22Rv1 (cell line): ENCODE data around the gene MOCS3.

Experiments used
- H3K27ac ChIP-seq: fragments of 450-650 bp; 2 replicates; pipeline ENCODE4 v1.5.1; 2017
- ZFX ChIP-seq: fragments of 450-650 bp; IDR thresholded peaks from 2 replicates; pipeline ENCODE4 v1.6.1; 2017; ENCODE audit warnings: antibody characterized with exemption, borderline replicate concordance
- TF ChIP-seq, protein P1 (sequence below): fragments of 450-650 bp; IDR thresholded peaks from 2 replicates; pipeline ENCODE4 v1.5.1; 2017; ENCODE audit warnings: mild to moderate bottlenecking

MOCS3 gene, protein sequence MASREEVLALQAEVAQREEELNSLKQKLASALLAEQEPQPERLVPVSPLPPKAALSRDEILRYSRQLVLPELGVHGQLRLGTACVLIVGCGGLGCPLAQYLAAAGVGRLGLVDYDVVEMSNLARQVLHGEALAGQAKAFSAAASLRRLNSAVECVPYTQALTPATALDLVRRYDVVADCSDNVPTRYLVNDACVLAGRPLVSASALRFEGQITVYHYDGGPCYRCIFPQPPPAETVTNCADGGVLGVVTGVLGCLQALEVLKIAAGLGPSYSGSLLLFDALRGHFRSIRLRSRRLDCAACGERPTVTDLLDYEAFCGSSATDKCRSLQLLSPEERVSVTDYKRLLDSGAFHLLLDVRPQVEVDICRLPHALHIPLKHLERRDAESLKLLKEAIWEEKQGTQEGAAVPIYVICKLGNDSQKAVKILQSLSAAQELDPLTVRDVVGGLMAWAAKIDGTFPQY

DNA sequence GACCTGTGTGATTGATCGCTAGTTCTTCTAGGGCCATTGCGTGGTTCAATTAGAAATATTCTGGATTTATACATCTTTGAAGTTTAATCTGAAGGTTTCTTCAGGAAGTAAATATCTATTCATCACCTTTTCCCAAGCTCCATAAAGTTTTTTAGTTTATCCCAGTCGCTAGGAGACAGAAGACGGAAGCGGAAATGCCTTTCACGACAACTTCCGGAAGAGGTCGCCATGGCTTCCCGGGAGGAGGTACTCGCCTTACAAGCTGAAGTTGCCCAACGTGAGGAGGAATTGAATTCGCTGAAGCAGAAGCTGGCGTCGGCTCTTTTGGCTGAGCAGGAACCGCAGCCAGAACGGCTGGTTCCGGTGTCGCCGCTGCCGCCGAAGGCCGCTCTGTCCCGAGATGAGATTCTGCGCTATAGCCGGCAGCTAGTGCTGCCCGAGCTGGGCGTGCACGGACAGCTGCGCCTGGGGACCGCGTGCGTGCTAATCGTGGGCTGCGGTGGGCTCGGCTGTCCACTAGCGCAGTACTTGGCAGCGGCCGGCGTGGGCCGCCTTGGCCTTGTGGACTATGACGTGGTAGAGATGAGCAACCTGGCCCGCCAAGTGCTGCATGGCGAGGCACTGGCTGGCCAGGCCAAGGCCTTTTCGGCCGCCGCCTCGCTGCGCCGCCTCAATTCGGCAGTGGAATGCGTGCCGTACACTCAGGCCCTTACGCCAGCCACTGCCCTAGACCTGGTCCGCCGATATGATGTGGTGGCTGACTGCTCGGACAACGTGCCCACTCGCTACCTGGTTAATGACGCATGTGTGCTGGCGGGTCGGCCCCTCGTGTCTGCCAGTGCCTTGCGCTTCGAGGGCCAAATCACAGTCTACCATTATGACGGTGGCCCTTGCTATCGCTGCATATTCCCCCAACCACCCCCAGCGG, at the start of gene MOCS3:
Gene MOCS3 (plus strand): TSS at position 204 of the 928 bp plus-strand sequence. CDS start 25 bp downstream, at position 229.
- H3K27ac ChIP-seq = peak within 1 kb of the TSS; percentile 82

DNA sequence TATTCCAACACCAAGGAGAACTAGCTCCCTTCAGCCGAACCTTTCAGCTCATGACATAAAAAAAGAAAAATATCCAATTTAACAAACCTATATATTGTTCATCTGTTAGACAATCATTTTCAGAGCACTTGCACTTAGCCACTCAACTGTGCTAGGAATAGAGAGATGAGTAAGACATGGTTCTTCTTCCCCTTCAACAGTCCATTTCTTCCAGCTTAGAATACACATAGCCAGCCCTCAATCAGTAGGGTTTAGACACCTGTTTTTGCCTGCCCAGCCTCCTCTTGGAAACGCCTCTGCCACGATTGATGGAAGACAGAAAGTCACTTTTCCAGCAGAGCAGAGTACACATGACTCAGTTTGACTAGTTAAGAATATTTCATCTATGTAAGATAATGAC, 49.2 kb upstream of the MOCS3 start:
- no peak overlapping the region for H3K27ac ChIP-seq
- TF ChIP-seq, protein P1, sequence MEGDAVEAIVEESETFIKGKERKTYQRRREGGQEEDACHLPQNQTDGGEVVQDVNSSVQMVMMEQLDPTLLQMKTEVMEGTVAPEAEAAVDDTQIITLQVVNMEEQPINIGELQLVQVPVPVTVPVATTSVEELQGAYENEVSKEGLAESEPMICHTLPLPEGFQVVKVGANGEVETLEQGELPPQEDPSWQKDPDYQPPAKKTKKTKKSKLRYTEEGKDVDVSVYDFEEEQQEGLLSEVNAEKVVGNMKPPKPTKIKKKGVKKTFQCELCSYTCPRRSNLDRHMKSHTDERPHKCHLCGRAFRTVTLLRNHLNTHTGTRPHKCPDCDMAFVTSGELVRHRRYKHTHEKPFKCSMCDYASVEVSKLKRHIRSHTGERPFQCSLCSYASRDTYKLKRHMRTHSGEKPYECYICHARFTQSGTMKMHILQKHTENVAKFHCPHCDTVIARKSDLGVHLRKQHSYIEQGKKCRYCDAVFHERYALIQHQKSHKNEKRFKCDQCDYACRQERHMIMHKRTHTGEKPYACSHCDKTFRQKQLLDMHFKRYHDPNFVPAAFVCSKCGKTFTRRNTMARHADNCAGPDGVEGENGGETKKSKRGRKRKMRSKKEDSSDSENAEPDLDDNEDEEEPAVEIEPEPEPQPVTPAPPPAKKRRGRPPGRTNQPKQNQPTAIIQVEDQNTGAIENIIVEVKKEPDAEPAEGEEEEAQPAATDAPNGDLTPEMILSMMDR = no peak
- no peak for TF ChIP-seq ZFX

More for the DNA sequence above, at the start of gene MOCS3:
- TF ChIP-seq, protein P1 = no peak
- no peak for TF ChIP-seq ZFX

DNA sequence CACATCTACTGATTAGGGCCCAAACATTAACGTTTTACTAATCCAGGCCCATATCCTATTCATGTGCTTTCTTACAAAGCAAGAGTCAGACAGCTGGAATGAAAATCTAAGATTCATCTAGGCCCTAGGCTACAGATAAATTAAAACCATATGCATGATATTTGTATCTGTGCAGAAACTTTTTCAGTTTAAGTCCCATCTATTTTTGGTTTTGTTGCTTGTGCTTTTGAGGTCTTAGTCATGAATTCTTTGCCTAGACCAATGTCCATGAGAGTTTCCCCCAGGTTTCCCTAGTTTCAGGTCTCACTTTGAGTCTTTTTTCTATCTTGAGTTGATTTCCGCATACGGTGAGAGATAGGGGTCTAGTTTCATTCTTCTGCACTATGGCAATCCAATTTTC, 47.6 kb upstream of the MOCS3 start:
- H3K27ac ChIP-seq = no peak overlapping the region
- TF ChIP-seq, protein P1 = no peak
- no peak for TF ChIP-seq ZFX

DNA sequence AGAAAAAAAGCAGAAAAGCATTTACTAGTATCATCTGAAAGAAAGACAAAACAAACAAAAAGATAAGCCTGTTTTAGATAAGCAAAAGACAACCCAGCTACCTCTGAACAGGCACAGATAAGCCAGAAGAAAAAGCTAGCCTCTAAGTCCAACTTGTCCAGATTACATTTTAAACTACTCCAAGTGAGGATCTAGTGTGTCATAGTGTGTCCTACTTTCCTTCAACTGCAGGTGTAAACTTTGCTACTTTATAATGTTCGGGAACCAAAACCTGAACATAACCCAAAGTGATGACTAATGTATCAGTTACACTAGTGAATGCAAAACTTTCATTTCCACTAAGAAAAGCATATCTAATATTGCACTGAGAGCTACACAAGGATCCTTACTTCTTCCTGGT, 46.9 kb upstream of the MOCS3 start:
- no peak overlapping the region for H3K27ac ChIP-seq
- TF ChIP-seq, protein P1 = no peak
- no peak for TF ChIP-seq ZFX

DNA sequence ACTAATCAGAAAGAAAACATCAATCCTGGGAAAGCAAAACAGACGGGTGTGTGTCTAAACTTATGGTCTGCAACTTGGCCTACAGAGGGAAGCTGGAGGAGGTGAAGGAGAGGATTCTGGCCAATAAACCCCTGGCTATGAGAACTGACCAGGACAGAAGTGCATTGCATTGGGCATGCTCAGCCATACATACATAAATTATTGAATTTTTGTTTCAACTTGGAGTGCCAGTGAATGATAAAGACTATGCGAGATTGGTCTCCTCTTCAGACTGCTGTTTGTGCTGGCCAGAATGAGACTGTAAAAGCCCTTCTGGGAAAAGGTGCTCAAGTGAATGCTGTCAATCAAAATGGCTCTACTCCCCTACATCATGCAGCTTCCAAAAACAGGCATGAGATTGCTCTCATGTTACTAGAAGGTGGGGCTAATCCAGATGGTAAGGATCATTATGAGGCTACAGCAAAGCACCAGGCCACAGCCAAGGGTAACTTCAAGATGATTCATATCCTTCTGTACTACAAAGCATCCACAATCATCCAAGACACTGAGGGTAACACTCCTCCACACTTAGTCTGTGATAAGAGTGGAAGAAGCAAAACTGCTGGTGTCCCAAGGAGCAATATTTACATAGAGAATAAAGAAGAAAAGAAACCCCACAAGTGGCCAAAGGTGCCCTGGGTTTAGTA, 44.8 kb upstream of the MOCS3 start:
- H3K27ac ChIP-seq = no peak overlapping the region
- no peak for TF ChIP-seq ZFX
- TF ChIP-seq, protein P1 = no peak

DNA sequence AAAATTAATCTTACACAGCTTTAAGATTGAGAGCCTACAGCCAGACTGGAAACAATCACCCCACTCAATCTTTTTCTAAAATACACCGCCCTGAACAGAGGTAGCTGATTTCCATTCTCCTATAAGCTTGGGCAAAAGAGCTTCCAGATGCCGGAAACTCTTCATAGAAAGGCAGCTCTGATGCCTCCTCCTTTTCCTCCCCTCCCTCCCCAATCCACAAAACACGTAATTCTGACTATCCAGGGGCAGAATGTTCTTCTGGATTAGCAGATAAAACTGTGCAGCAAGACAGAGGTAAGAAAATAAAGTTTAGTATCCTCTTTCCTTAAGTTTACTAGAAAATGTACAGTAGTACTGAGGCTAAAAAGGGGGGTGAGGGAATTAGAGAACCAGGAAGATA, 43.2 kb upstream of the MOCS3 start:
- TF ChIP-seq ZFX = no peak
- TF ChIP-seq, protein P1 = no peak
- no peak overlapping the region for H3K27ac ChIP-seq
